ENCODE measurements around the gene CLPX. TPM values are rescaled to one million over a fixed set of nuclear protein-coding genes. Genes with fewer than 3 reads are reported as not detected.

Gene CLPX
- total and polyA plus RNA-seq, 9 donors, result 19.0 to 44.4 (median 41.1) TPM

DNA sequence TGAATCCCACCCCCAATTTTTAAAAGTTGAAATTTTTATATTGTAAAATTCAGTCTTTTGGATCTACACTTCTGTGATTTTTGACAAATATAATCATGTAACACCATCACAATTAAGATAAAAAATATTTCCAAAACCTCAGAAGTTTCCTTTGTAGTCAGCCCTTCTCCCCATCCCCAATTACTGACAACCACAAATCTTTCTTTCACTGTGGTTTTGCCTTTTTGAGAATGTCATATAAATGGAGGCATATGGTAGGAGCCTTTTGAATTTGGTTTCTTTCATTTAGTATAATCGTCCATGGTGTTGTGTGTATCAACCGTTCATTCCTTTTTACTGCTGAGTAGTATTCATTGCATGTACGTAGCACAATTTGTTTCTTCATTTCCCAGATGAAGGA lies 34.0 kb upstream of the CLPX start:
- 88 to 93% (median 93%) methylated on average over 3 of the region's 3 CpGs for WGBS, 3 donors
- no peaks in the 10 kb centered on the region for H3K9me3 ChIP-seq
- no peak overlapping the region for H3K4me3 ChIP-seq
- no peaks in the 10 kb centered on the region for H3K27me3 ChIP-seq
- intact Hi-C loops (cut with DNase I), result no loop called here
- H3K27ac ChIP-seq, result no peak overlapping the region
- H3K36me3 ChIP-seq, result no peaks in the 10 kb centered on the region
- TF ChIP-seq, protein P1, sequence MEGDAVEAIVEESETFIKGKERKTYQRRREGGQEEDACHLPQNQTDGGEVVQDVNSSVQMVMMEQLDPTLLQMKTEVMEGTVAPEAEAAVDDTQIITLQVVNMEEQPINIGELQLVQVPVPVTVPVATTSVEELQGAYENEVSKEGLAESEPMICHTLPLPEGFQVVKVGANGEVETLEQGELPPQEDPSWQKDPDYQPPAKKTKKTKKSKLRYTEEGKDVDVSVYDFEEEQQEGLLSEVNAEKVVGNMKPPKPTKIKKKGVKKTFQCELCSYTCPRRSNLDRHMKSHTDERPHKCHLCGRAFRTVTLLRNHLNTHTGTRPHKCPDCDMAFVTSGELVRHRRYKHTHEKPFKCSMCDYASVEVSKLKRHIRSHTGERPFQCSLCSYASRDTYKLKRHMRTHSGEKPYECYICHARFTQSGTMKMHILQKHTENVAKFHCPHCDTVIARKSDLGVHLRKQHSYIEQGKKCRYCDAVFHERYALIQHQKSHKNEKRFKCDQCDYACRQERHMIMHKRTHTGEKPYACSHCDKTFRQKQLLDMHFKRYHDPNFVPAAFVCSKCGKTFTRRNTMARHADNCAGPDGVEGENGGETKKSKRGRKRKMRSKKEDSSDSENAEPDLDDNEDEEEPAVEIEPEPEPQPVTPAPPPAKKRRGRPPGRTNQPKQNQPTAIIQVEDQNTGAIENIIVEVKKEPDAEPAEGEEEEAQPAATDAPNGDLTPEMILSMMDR (IDR thresholded peaks at IDR 0.05), result no peak
- TF ChIP-seq POLR2A (IDR thresholded peaks at IDR 0.05), result no peak
- TF ChIP-seq EP300 (IDR thresholded peaks at IDR 0.05), result no peak
- DNase-seq, result no peak
- peaks cover 4% of the 10 kb centered on the region for H3K4me1 ChIP-seq (ENCODE audit: insufficient read depth)

DNA sequence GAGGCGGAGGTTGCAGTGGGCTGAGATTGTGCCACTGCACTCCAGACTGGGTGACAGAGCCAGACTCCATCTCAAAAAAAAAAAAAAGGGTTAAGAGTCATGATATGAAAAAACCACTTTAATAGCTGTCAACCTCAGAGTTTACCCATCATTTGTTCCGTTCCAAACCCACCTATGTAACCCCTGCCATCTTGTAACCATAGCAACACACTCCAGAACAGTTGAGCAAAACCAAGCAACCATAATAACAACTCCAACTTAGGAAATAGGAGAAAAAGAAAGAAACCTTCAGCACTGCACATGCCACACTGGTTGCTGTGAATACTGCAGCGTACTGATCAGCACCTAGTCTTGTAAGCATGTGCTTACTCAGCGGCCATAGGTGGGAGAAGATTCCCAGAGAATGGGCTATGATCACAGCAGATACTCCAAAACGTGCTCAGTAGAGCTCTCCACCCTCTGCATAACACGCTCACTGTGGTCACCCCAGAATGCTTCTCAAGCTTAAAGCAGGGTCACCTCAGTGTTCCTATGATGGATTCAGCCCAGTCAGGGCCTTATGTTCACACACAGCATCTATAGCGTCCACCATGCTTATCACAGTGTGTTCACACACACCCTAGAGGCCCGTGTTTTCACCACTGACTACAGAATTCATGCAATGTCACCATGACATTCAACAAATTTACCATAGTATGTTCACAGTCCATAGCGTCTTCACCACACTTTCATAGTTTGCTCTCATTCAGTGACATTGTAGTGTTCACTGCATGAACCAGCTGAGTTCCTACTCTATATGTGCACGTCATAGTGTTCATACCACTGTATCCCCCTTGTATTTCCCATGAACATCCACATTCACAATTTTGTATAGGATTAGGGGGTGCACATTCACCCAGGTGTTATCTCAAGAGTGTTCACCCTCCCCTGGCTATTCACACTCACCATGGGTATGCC lies 32.7 kb upstream of the CLPX start:
- Histone ChIP-seq H3K4me1 (ENCODE audit: insufficient read depth) (peaks cover 7% of the 10 kb centered on the region), H3K27me3 (no peaks in the 10 kb centered on the region), H3K4me3 (no peak overlapping the region), H3K27ac (no peak overlapping the region), H3K9me3 (no peaks in the 10 kb centered on the region), H3K36me3 (no peaks in the 10 kb centered on the region)
- TF ChIP-seq POLR2A (IDR thresholded peaks at IDR 0.05) (no peak), EP300 (IDR thresholded peaks at IDR 0.05) (no peak)
- TF ChIP-seq, protein P1 (IDR thresholded peaks at IDR 0.05), result no peak
- WGBS, 3 donors, result 83 to 87% (median 85%) methylated on average over 10 of the region's 10 CpGs
- no peak for DNase-seq
- intact Hi-C loops (cut with DNase I), result no loop called here

DNA sequence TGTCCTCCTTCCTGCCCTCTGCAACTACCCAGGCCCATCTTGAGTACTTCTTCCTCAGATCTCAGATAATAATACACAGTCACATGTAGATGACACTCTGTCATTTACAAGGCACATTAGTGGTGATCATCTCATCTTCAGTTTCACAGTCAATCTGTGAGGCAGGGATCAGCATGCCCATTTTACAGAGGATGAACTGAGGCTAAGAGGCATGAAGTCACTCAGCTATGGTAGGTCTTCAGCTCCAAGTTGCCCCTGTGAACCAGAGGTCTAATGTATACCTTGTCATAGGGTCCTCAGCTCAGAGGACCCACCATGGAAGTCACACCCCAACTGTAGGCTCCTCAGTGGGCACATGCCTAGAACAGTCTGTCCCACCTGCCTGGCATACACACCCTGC lies 30.4 kb upstream of the CLPX start:
- Histone ChIP-seq H3K4me1 (ENCODE audit: insufficient read depth) (peaks cover 18% of the 10 kb centered on the region), H3K27me3 (no peaks in the 10 kb centered on the region), H3K36me3 (no peaks in the 10 kb centered on the region), H3K9me3 (no peaks in the 10 kb centered on the region), H3K4me3 (no peak overlapping the region), H3K27ac (no peak overlapping the region)
- TF ChIP-seq POLR2A (IDR thresholded peaks at IDR 0.05), result no peak
- TF ChIP-seq, protein P1 (IDR thresholded peaks at IDR 0.05), result no peak
- TF ChIP-seq EP300 (IDR thresholded peaks at IDR 0.05), result no peak
- intact Hi-C loops (cut with DNase I), result no loop called here
- DNase-seq, result no peak

DNA sequence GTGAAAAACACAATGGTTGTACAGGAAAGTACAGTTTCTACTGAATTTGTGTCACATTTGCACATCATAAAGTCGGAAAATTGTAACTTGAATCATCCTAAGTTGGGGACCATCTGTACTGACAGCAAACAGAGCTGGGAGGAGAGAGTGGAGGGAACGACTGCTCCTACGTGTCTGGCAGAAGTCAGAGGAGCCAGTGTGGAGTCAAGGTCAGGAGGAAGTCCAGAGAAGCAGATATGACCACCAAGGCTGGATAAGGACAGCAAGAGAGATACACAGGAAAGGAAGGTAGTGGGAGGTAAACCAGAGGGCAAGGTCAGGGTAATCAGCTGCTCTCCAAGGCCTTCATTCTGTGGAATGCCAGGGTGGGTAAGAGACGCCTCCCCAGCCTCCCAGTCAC lies 28.9 kb upstream of the CLPX start:
- Histone ChIP-seq H3K27me3 (no peaks in the 10 kb centered on the region), H3K4me3 (no peak overlapping the region), H3K27ac (peak overlapping the region in 1 of 2 donors; percentile 11), H3K36me3 (no peaks in the 10 kb centered on the region), H3K9me3 (no peaks in the 10 kb centered on the region), H3K4me1 (ENCODE audit: insufficient read depth) (peaks cover 18% of the 10 kb centered on the region)
- DNase-seq, result peak in 1 of 5 donors; percentile 23
- intact Hi-C loops (cut with DNase I), result no loop called here
- WGBS, 3 donors, result 17 to 35% (median 23%) methylated on average over 4 of the region's 4 CpGs
- TF ChIP-seq, protein P1 (IDR thresholded peaks at IDR 0.05), result no peak
- no peak for TF ChIP-seq POLR2A (IDR thresholded peaks at IDR 0.05)
